Raji (cell line): ENCODE measurements around the gene NFAM1.

Experiments
- POLR2A ChIP-seq: IDR thresholded peaks from 2 replicates; pipeline ENCODE4 v1.6.1; 2011; ENCODE audit warnings: low read depth, low read length, control low read depth; ENCODE audit not compliant: insufficient read depth

NFAM1 gene

DNA sequence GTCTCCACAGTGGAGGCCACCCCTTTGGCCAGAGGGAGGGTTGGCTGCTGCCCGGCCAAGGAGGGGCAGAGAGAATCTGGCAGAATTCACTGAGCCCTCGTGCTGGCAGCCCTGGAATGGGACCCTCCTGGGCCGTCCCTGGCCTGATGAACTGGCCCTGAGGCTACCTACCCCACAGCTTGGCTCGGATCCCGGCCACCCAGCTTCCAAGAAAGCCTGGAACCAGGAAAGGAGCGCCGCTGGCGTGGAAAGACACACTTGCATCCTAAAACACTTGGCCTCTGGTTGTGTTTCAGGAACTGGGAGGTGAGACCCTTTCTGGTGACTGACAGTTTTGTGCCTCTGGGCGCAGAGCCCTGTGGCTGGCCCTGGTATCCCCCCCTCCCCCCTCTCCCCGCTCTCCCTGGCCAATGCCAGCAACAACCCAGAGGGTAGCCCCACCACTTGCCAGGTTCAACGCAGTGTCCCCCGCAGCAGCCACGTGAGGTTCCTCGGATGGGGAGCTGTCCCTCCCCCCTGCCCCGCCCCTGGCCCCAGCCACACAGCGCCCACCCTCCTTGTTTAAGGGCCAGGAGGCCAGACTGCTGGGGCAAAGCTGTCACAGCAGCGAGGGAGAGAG, 693 bp downstream of the NFAM1 start:
- no peak for TF ChIP-seq POLR2A

- TF ChIP-seq POLR2A: no peak
Measured at GRCh38 chr22:42430528-42431125, 1.6 kb downstream of the NFAM1 start.

- TF ChIP-seq POLR2A: no peak
Measured at GRCh38 chr22:42428760-42429159, 3.4 kb downstream of the NFAM1 start.

- TF ChIP-seq POLR2A: no peak
Measured at GRCh38 chr22:42428025-42428424, 4.2 kb downstream of the NFAM1 start.

DNA sequence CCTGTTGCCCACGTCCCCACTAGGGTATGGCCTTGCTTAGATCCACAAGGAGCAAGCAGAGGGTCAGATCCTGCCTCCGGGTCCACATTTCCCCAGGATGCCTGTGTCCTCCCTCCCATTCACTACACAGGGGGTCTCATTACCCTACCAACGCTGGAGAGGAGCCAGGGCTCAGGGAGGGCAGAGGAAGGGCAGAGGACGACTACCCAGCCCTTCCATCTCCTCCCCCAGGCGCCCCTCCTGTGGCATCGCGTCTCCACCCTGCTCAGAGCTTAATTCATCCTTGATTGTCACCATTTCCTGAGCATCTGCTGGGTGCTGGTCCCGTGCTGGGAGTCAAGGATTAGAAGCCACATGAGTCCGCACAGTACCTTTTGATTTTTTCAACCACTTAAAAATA, 5.0 kb downstream of the NFAM1 start:
- TF ChIP-seq POLR2A: no peak

DNA sequence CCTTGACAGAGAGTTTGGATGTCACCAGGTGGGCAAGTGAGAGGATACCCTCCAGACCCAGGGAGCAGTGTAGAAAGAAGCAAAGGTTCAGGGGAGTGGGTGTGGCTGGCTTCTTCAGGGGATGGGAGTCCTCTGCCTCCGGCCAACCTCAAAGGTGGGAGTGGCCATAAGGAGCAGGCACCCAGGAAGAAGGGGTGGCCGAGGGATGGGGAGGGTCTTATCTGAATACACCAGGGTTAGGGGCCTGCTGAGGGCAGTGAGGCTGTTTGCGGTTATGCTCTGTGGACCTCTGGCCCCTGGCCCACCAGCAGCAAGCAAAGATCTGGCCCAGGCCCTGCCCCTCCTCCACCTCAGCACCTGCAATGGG, 6.2 kb downstream of the NFAM1 start:
- no peak for TF ChIP-seq POLR2A

GRCh38 chr22:42425337-42425988, 6.7 kb downstream of the NFAM1 start:
- TF ChIP-seq POLR2A: no peak

DNA sequence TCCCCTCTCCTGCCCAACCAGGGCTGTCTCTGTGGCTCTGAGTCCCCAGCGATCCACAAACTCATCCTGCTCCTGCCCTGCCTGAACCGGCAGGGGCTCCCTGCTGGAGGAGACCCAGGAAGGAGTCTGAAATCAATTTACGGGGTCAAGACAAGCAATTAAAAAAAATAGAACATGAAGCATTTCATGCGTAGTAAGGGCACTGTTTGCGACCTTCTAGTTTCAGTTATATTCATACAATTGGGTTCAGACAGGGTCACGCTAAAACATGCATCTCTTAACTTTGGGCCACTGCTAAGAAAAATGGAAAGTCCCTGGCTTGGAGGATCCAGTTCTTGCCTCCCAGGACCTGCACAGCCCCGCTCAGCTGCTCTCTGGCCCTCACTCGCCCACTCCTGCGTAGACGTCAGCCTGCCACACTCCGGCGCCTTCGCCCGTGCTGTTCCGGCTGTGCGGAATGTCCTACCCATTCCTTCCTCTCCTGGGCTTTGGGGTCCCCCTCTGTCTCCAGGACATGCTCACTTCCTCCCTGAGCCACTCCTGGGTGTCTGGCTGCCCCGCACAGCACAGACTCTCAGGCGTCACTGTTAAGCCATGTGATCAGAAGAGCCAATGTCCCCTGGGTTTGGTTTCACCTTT, 12.8 kb downstream of the NFAM1 start:
- no peak for TF ChIP-seq POLR2A

- TF ChIP-seq POLR2A: no peak
Measured at GRCh38 chr22:42418811-42419242, 13.4 kb downstream of the NFAM1 start.

- no peak for TF ChIP-seq POLR2A
Measured at GRCh38 chr22:42417645-42418305, 14.4 kb downstream of the NFAM1 start.

DNA sequence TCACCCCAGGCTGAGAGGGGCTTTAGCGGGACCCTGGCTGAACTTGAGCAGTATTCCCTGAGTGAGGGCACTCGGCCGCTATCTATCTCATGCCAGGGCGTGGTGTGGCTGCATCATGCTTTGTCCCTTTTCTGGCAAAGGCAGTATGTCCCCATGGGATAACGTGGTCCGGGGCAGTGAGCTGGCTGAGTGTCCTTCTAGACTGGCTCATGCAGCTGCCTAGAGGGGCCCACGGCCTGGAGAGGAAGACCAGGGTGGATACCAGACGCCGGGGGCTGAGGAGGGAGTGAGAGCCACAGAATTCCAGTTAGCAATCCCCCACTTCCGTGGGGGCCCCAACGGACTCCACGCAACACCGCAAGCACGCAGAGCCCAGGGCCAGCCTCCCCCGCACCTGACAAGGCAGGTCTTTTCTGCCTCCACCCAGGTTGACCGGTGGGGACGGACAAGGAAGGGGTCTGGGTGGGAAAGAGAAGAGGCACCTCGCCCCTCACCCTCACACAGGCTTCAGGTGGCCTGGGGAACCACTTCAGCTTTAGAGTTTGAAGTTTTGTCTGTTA, 15.5 kb downstream of the NFAM1 start:
- TF ChIP-seq POLR2A: no peak

DNA sequence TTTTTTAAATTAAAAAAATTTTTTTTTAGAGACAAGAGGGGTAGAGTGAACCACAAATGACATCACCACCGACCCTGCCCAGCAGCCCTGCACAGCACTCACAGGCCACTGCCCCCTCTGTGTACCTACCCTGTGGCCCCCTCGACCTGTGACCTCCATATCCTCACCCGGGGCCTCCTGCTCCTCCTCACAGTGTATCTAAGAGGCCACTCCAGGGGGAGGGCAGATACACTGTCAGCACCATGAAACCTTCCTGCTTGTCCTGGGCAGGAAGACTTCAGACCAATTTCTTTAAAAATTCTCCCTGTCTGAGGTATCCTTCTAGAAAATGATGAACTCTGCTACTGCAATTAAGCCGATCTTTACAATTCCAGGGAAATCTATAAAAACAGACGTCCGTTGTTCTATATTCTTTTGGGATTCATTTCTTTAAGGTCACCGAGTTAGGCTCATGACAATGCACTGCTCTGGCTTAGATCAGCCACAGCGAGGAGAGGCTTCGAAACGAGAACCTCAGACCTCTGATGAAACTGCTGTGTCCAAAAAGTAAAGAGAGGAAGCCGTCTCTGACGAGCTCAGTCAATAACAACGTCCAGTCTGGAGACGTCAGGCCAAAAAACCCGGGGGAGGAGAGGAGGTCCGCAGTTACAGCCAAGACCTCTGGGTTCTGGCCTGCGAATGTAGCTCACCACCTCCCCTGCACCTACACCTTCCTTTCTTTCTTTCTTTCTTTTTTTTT, 17.5 kb downstream of the NFAM1 start:
- TF ChIP-seq POLR2A: no peak

DNA sequence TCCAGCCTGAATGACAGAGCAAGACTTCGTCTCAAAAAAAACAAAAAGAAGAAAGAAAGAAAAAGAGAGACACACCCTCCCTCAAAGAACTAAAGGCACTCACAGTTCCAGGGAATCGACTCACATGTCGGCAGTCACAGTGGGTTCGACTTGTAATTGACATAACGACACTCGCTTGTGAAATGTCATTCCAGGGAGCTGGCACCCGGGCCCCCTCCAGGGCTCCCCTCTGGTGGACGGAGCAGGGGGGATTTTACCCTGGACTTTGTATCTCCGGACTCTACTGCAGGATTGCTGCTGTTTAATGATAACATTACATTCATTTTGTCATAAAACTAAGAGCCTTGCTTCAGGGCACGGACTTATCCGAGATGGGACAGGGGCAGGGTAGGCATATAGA, 18.2 kb downstream of the NFAM1 start:
- TF ChIP-seq POLR2A: no peak

- no peak for TF ChIP-seq POLR2A
Measured at GRCh38 chr22:42412744-42413333, 19.4 kb downstream of the NFAM1 start.

DNA sequence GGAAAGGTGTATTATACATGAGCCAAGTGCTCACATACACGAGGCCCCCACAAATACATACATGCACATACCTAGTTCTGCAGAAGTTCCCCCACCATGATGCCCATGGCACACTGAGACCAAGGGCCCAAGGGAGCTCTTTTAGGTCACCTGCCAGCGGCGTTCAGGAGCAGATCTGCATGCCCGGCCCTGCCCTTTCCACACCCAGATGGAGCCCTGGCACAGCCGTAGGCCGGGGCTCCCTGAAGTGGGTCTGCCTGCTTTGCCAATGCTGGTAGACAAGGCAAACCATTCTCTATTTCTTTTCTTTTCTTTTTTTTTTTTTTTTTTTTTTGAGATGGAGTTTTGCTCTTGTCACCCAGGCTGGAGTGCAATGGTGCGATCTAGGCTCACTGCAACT, 21.5 kb downstream of the NFAM1 start:
- TF ChIP-seq POLR2A: no peak
